K562 (cell line): ENCODE data around the gene SLC35E1.

Experiments
- JUN ChIP-seq, 2 experiments: sonication (generic) in 1 of 2; formaldehyde crosslinking in 1 of 2; IDR thresholded peaks; 2 replicates each; pipeline versions ENCODE4 v1.6.1 to v1.8.0; 2012 to 2022; ENCODE audit warnings: borderline replicate concordance in 2 of 2, mild to moderate bottlenecking in 2 of 2, improper control_type of control experiment in 1 of 2, low read depth in 1 of 2, low read length in 1 of 2, missing genetic modification reagents in 1 of 2
- NFE2L1 ChIP-seq: fragments of 450-650 bp; IDR thresholded peaks from 2 replicates; pipeline ENCODE4 v1.6.1; 2016; ENCODE audit warnings: missing genetic modification characterization, low read depth, mild to moderate bottlenecking, missing compliant biosample characterization, moderate library complexity, borderline replicate concordance
- POLR2A ChIP-seq: fragments of 450-650 bp; conservative IDR thresholded peaks from 2 replicates; pipeline ENCODE4 v1.6.1; 2016
- RAD21 ChIP-seq, 2 experiments: fragments of 250-450 bp in 1 of 2; fragments of 450-650 bp in 1 of 2; sonication (Bioruptor Pico) in 1 of 2; formaldehyde crosslinking in 1 of 2; IDR thresholded peaks in 1 of 2; conservative IDR thresholded peaks in 1 of 2; 2 replicates each; pipeline versions ENCODE4 v1.4.0 to v1.8.0; 2020 to 2022; ENCODE audit warnings: mild to moderate bottlenecking in 2 of 2, moderate library complexity in 1 of 2
- RFX1 ChIP-seq: fragments of 450-650 bp; IDR thresholded peaks from 2 replicates; pipeline ENCODE4 v1.6.1; 2016; ENCODE audit warnings: mild to moderate bottlenecking, moderate library complexity
- SIN3B ChIP-seq: fragments of 450-650 bp; IDR thresholded peaks from 2 replicates; pipeline ENCODE4 v1.6.1; 2017; ENCODE audit warnings: low read depth, mild to moderate bottlenecking, moderate library complexity
- SP1 ChIP-seq: sonication (generic); formaldehyde crosslinking; IDR thresholded peaks from 2 replicates; pipeline ENCODE4 v1.8.1; 2022; ENCODE audit warnings: mild to moderate bottlenecking, missing genetic modification reagents
- U2AF1 ChIP-seq: fragments of 200-400 bp; formaldehyde crosslinking; optimal IDR thresholded peaks from 2 replicates; pipeline ENCODE3; 2017; ENCODE audit warnings: mild to moderate bottlenecking, low read depth, low read length, moderate library complexity
- ZFP30 ChIP-seq: fragments of 250-450 bp; sonication (Bioruptor Pico); IDR thresholded peaks from 2 replicates; pipeline ENCODE4 v1.8.0; 2022; ENCODE audit warnings: moderate library complexity, mild to moderate bottlenecking, inconsistent platforms, borderline replicate concordance
- ZNF212 ChIP-seq: fragments of 450-650 bp; formaldehyde crosslinking; IDR thresholded peaks from 2 replicates; pipeline ENCODE4 v1.4.0; 2020; ENCODE audit warnings: mild to moderate bottlenecking
- ZNF224 ChIP-seq: sonication (generic); formaldehyde crosslinking; IDR thresholded peaks from 2 replicates; pipeline ENCODE4 v1.8.0; 2022; ENCODE audit warnings: mild to moderate bottlenecking, missing genetic modification reagents
- TF ChIP-seq, protein P1 (sequence below), 2 experiments: fragments of 450-650 bp in 1 of 2; sonication (generic) in 1 of 2; formaldehyde crosslinking in 1 of 2; IDR thresholded peaks in 1 of 2; conservative IDR thresholded peaks in 1 of 2; 2 replicates each; pipeline versions ENCODE4 v1.6.1 to v1.8.1; 2016 to 2023; ENCODE audit warnings: mild to moderate bottlenecking in 2 of 2, moderate library complexity in 2 of 2, inconsistent platforms in 1 of 2, missing genetic modification reagents in 1 of 2

GRCh38 chr19:16618248-16618647, 46.0 kb upstream of the SLC35E1 start:
- TF ChIP-seq JUN (IDR thresholded peaks at IDR 0.05; ENCODE audit: borderline replicate concordance, low read depth, low read length) (no peak), JUN (CRISPR knock-in tag; IDR thresholded peaks at IDR 0.05; ENCODE audit: borderline replicate concordance) (no peak), ZFP30 (CRISPR knock-in tag) (no peak), NFE2L1 (tag) (no peak), POLR2A (no peak), ZNF224 (CRISPR knock-in tag) (no peak), U2AF1 (no peak), RFX1 (no peak), ZNF212 (no peak), SIN3B (no peak), RAD21 (CRISPR knock-in tag; conservative IDR thresholded peaks at IDR 0.05 in 1 of 2, IDR thresholded peaks at IDR 0.05 in 1 of 2) (no peak), SP1 (CRISPR knock-in tag) (no peak)
- TF ChIP-seq, protein P1, sequence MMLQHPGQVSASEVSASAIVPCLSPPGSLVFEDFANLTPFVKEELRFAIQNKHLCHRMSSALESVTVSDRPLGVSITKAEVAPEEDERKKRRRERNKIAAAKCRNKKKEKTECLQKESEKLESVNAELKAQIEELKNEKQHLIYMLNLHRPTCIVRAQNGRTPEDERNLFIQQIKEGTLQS (IDR thresholded peaks at IDR 0.05), result no peak
- TF ChIP-seq, protein P1 (CRISPR knock-in tag; conservative IDR thresholded peaks at IDR 0.05), result no peak
